GM13977 (cell line): Measurements from ENCODE around the gene KIFC3.
A peak's percentile ranks its signal among the peaks of the same experiment; 100 is the strongest.
"Not testable (repeated sequence)": the region's sequence is repeated elsewhere in the genome, so short reads cannot be mapped to it uniquely, and the experiment has no call there.

Experiments
- DNase-seq: peaks from one replicate; pipeline ENCODE4 v3.0.0; 2012; ENCODE audit warnings: low spot score
- CTCF ChIP-seq: IDR thresholded peaks from 2 replicates; pipeline ENCODE4 v1.5.1; 2012; ENCODE audit warnings: mild to moderate bottlenecking, control low read depth; ENCODE audit not compliant: insufficient read depth; ENCODE audit errors: extremely low read depth, missing control alignments
- in situ Hi-C: fragments of 300-500 bp; cut with MboI; formaldehyde crosslinking; loops from one replicate; pipeline ENCODE4 v1.12.0; 2022; ENCODE audit warnings: low sequenced_read_pairs, low pct_unique_long_range_greater_than_20kb, mixed read lengths, inconsistent platforms; ENCODE audit not compliant: unreplicated experiment

The KIFC3 gene

GRCh38 chr16:57721356-57722209 is 80.7 kb downstream of the KIFC3 start:
- in situ Hi-C loops = no loop called here
- no peak for DNase-seq
- no peak for TF ChIP-seq CTCF

GRCh38 chr16:57720142-57720575 is 82.1 kb downstream of the KIFC3 start:
- in situ Hi-C loops = no loop called here
- DNase-seq = peak; percentile 66
- TF ChIP-seq CTCF = peak; percentile 66

- no peak for TF ChIP-seq CTCF
- DNase-seq = no peak
- in situ Hi-C loops = no loop called here
Observed at GRCh38 chr16:57714047-57714446, 88.2 kb downstream of the KIFC3 start.

- DNase-seq = no peak
- in situ Hi-C loops = no loop called here
Observed at GRCh38 chr16:57713596-57713995, 88.7 kb downstream of the KIFC3 start.

GRCh38 chr16:57712569-57712968 is 89.7 kb downstream of the KIFC3 start:
- in situ Hi-C loops, DNase-seq: not testable (repeated sequence)

More at GRCh38 chr16:57713596-57713995, 88.7 kb downstream of the KIFC3 start:
- TF ChIP-seq CTCF = no peak

- in situ Hi-C loops = no loop called here
- no peak for DNase-seq
- TF ChIP-seq CTCF = no peak
Observed at GRCh38 chr16:57711993-57712392, 90.3 kb downstream of the KIFC3 start.

- in situ Hi-C loops = no loop called here
- no peak for TF ChIP-seq CTCF
- no peak for DNase-seq
Observed at GRCh38 chr16:57711346-57711745, 90.9 kb downstream of the KIFC3 start.
